H1 (cell line): Measurements from ENCODE around the gene ZNF283.
"Not testable (repeated sequence)": the region's sequence is repeated elsewhere in the genome, so short reads cannot be mapped to it uniquely, and the experiment has no call there.

Experiments used
- CTCF ChIP-seq, 3 experiments: IDR thresholded peaks; 1 replicate in 2 of 3; 2 replicates in 1 of 3; pipeline versions ENCODE4 v1.5.1 to v1.6.1; 2011; ENCODE audit warnings: low read length in 3 of 3, mild to moderate bottlenecking in 3 of 3, inconsistent platforms in 2 of 3, low read depth in 1 of 3, moderate library complexity in 1 of 3; ENCODE audit not compliant: insufficient read depth in 1 of 3; ENCODE audit errors: control extremely low read depth in 1 of 3
- EP300 ChIP-seq, 2 experiments: IDR thresholded peaks; 1 replicate in 1 of 2; 2 replicates in 1 of 2; pipeline ENCODE4 v1.6.1; 2011 to 2012; ENCODE audit warnings: low read depth in 2 of 2, low read length in 2 of 2, mild to moderate bottlenecking in 2 of 2, borderline replicate concordance in 1 of 2, inconsistent platforms in 1 of 2, moderate library complexity in 1 of 2
- EZH2 ChIP-seq: fragments of 200-600 bp; sonication (generic); IDR thresholded peaks from 2 replicates; pipeline ENCODE4 v1.7.1; 2012; ENCODE audit warnings: low read depth, mild to moderate bottlenecking, moderate library complexity, low read length, inconsistent platforms; ENCODE audit not compliant: severe bottlenecking
- JUND ChIP-seq: IDR thresholded peaks from 2 replicates; pipeline ENCODE4 v1.6.1; 2011; ENCODE audit warnings: mild to moderate bottlenecking, improper control_type of control experiment, low read length
- POLR2A ChIP-seq, 2 experiments: IDR thresholded peaks; 1 replicate in 1 of 2; 2 replicates in 1 of 2; pipeline ENCODE4 v1.6.1; 2011; ENCODE audit warnings: low read depth in 2 of 2, low read length in 2 of 2, mild to moderate bottlenecking in 2 of 2; ENCODE audit errors: control extremely low read depth in 1 of 2

GRCh38 chr19:43806401-43806800 is 20.7 kb upstream of the ZNF283 start:
- TF ChIP-seq EZH2; POLR2A (IDR thresholded peaks at IDR 0.05; ENCODE audit: control extremely low read depth in 1 of 2, low read depth in 2 of 2, low read length in 2 of 2); CTCF (IDR thresholded peaks at IDR 0.05; ENCODE audit: control extremely low read depth in 1 of 3, insufficient read depth in 1 of 3, low read depth in 1 of 3, low read length in 3 of 3); EP300 (IDR thresholded peaks at IDR 0.05; ENCODE audit: borderline replicate concordance in 1 of 2, low read depth in 2 of 2, low read length in 2 of 2); JUND: not testable (repeated sequence)
